ENCODE results near the gene SLAMF6. TPM values are rescaled to one million over a fixed set of nuclear protein-coding genes. Genes with fewer than 3 reads are reported as not detected.
A peak's percentile ranks its signal among the peaks of the same experiment; 100 is the strongest.
"Not testable (repeated sequence)": the region's sequence is repeated elsewhere in the genome, so short reads cannot be mapped to it uniquely, and the experiment has no call there.

SLAMF6 gene
- total and polyA plus RNA-seq, 7 experiments from 2014 or later, result 17.8 to 62.6 (median 42.3) TPM

- H3K4me3 Mint-ChIP-seq, result peak overlapping the region in 5 of 10 donors; percentile 6 to 40 (median 27)
- peaks cover 0 to 53% (median 31%) of the 10 kb centered on the region in 11 donors for H3K9me3 Mint-ChIP-seq
- H3K4me1 ChIP-seq (ENCODE audit: control insufficient read depth in 2 of 2, insufficient read depth in 2 of 2, low read length in 2 of 2); H3K4me3 ChIP-seq (ENCODE audit: low read length); H3K27me3 ChIP-seq (ENCODE audit: control insufficient read depth in 2 of 2, insufficient read depth in 2 of 2, low read length in 2 of 2); H3K36me3 ChIP-seq (ENCODE audit: control insufficient read depth in 2 of 3, insufficient read depth in 3 of 3, low read length in 3 of 3); ATAC-seq; H3K9me3 ChIP-seq (ENCODE audit: control insufficient read depth in 2 of 3, low read length in 3 of 3); H3K27ac ChIP-seq (ENCODE audit: low read depth, low read length); H3K27me3 Mint-ChIP-seq; DNase-seq; intact Hi-C loops (cut with micrococcal nuclease): not testable (repeated sequence)
- peaks cover 9 to 43% (median 31%) of the 10 kb centered on the region in 7 donors for H3K4me1 Mint-ChIP-seq
- H3K36me3 Mint-ChIP-seq, result peaks cover 13 to 57% (median 24%) of the 10 kb centered on the region in 5 donors
- H3K27ac Mint-ChIP-seq, result peak overlapping the region in 8 of 9 donors; percentile 12 to 78 (median 56)
- ChIA-PET CTCF (interaction anchor here (0.7 to 1.8 kb wide), 2 partner anchors 49 to 79 kb away, joined by 4 to 5 read pairs; no protein-coding TSS in a partner anchor), POLR2A (interaction anchor here (0.6 to 1.3 kb wide), 5 partner anchors 8 to 90 kb away, joined by 3 to 5 read pairs (median 3); no protein-coding TSS in a partner anchor)
Observed at GRCh38 chr1:160529401-160529952, 6.4 kb upstream of the SLAMF6 start.

- Histone ChIP-seq H3K27ac (ENCODE audit: low read depth, low read length) (peak overlapping the region; percentile 84), H3K4me1 (ENCODE audit: control insufficient read depth in 2 of 2, insufficient read depth in 2 of 2, low read length in 2 of 2) (peaks cover 6 to 32% of the 10 kb centered on the region in 2 donors)
- not testable (repeated sequence) for H3K36me3 ChIP-seq (ENCODE audit: control insufficient read depth in 2 of 3, insufficient read depth in 3 of 3, low read length in 3 of 3); DNase-seq; H3K27me3 ChIP-seq (ENCODE audit: control insufficient read depth in 2 of 2, insufficient read depth in 2 of 2, low read length in 2 of 2); H3K9me3 ChIP-seq (ENCODE audit: control insufficient read depth in 2 of 3, low read length in 3 of 3); H3K27me3 Mint-ChIP-seq; ATAC-seq; H3K4me3 ChIP-seq (ENCODE audit: low read length)
- ChIA-PET POLR2A (interaction anchor here (0.6 to 2.2 kb wide), 6 partner anchors 10 to 84 kb away, joined by 3 to 15 read pairs (median 5); partner anchors contain the start of gene CD84), CTCF (interaction anchor here (0.6 to 2.8 kb wide), 5 partner anchors 20 to 171 kb away, joined by 3 to 8 read pairs (median 4); no protein-coding TSS in a partner anchor)
- intact Hi-C loops (cut with micrococcal nuclease), result loop anchor here (2.0 to 5.0 kb wide), 2 partner anchors 29 to 51 kb away; no protein-coding TSS in a partner anchor
- Mint-ChIP-seq H3K27ac (peak overlapping the region; percentile 30 to 92 (median 82)), H3K4me3 (peak overlapping the region in 9 of 10 donors; percentile 23 to 75 (median 36)), H3K4me1 (peaks cover 28 to 76% (median 66%) of the 10 kb centered on the region in 7 donors), H3K36me3 (peaks cover 13 to 52% (median 22%) of the 10 kb centered on the region in 5 donors), H3K9me3 (peaks cover 0 to 39% (median 26%) of the 10 kb centered on the region in 11 donors)
Observed at GRCh38 chr1:160523789-160524188, 734 bp upstream of the SLAMF6 start.

- intact Hi-C loops (cut with micrococcal nuclease), result loop anchor here (1.0 to 5.0 kb wide), 3 partner anchors 18 to 50 kb away; no protein-coding TSS in a partner anchor
- H3K27me3 Mint-ChIP-seq, result no peaks in the 10 kb centered on the region
- peaks cover 33 to 88% (median 79%) of the 10 kb centered on the region in 7 donors for H3K4me1 Mint-ChIP-seq
- POLR2A ChIA-PET, result interaction anchor here (0.5 to 2.2 kb wide), 11 partner anchors 8 to 193 kb away, joined by 3 to 15 read pairs (median 3); partner anchors contain the start of gene SLAMF1
- H3K36me3 ChIP-seq (ENCODE audit: control insufficient read depth in 2 of 3, insufficient read depth in 3 of 3, low read length in 3 of 3), result no peaks in the 10 kb centered on the region
- peak overlapping the region; percentile 87 to 98 (median 94) for H3K4me3 Mint-ChIP-seq
- H3K27me3 ChIP-seq (ENCODE audit: control insufficient read depth in 2 of 2, insufficient read depth in 2 of 2, low read length in 2 of 2), result no peaks in the 10 kb centered on the region
- peaks cover 0 to 26% (median 14%) of the 10 kb centered on the region in 11 donors for H3K9me3 Mint-ChIP-seq
- H3K4me3 ChIP-seq (ENCODE audit: low read length), result peak overlapping the region; percentile 51
- no peaks in the 10 kb centered on the region for H3K9me3 ChIP-seq (ENCODE audit: control insufficient read depth in 2 of 3, low read length in 3 of 3)
- CTCF ChIA-PET, result interaction anchor here (0.7 to 2.8 kb wide), 6 partner anchors 18 to 153 kb away, joined by 3 to 12 read pairs (median 4); no protein-coding TSS in a partner anchor
- H3K4me1 ChIP-seq (ENCODE audit: control insufficient read depth in 2 of 2, insufficient read depth in 2 of 2, low read length in 2 of 2), result peaks cover 17 to 38% of the 10 kb centered on the region in 2 donors
- peak overlapping the region; percentile 84 for H3K27ac ChIP-seq (ENCODE audit: low read depth, low read length)
- H3K27ac Mint-ChIP-seq, result peak overlapping the region; percentile 88 to 99 (median 93)
- H3K36me3 Mint-ChIP-seq, result peaks cover 14 to 52% (median 20%) of the 10 kb centered on the region in 5 donors
- DNase-seq, result no peak
- ATAC-seq, result no peak
Observed at GRCh38 chr1:160522136-160522535, 919 bp downstream of the SLAMF6 start.

- H3K27me3 Mint-ChIP-seq, result no peaks in the 10 kb centered on the region
- H3K9me3 ChIP-seq (ENCODE audit: control insufficient read depth in 2 of 3, low read length in 3 of 3), result no peaks in the 10 kb centered on the region
- peaks cover 39 to 89% (median 85%) of the 10 kb centered on the region in 7 donors for H3K4me1 Mint-ChIP-seq
- peak overlapping the region; percentile 84 for H3K27ac ChIP-seq (ENCODE audit: low read depth, low read length)
- no peaks in the 10 kb centered on the region for H3K27me3 ChIP-seq (ENCODE audit: control insufficient read depth in 2 of 2, insufficient read depth in 2 of 2, low read length in 2 of 2)
- CTCF ChIA-PET, result interaction anchor here (0.7 to 2.8 kb wide), 4 partner anchors 19 to 98 kb away, joined by 3 to 12 read pairs (median 6); no protein-coding TSS in a partner anchor
- DNase-seq, result no peak
- peaks cover 22 to 44% of the 10 kb centered on the region in 2 donors for H3K4me1 ChIP-seq (ENCODE audit: control insufficient read depth in 2 of 2, insufficient read depth in 2 of 2, low read length in 2 of 2)
- intact Hi-C loops (cut with micrococcal nuclease), result loop anchor here (2.0 to 5.0 kb wide), 4 partner anchors 49 to 93 kb away; partner anchors contain the start of gene CD84 (in 1 of the 2)
- no peak for ATAC-seq
- H3K4me3 Mint-ChIP-seq, result peak overlapping the region; percentile 87 to 98 (median 94)
- POLR2A ChIA-PET, result interaction anchor here (1.4 to 1.7 kb wide), 2 partner anchors 47 to 93 kb away, joined by 6 to 7 read pairs; no protein-coding TSS in a partner anchor
- peak overlapping the region; percentile 88 to 99 (median 92) for H3K27ac Mint-ChIP-seq
- peaks cover 12 to 52% (median 15%) of the 10 kb centered on the region in 5 donors for H3K36me3 Mint-ChIP-seq
- H3K36me3 ChIP-seq (ENCODE audit: control insufficient read depth in 2 of 3, insufficient read depth in 3 of 3, low read length in 3 of 3), result no peaks in the 10 kb centered on the region
- peak overlapping the region; percentile 51 for H3K4me3 ChIP-seq (ENCODE audit: low read length)
- peaks cover 0 to 25% (median 8%) of the 10 kb centered on the region in 11 donors for H3K9me3 Mint-ChIP-seq
Observed at GRCh38 chr1:160521554-160521953, 1.5 kb downstream of the SLAMF6 start.

GRCh38 chr1:160520999-160521398 is 2.1 kb downstream of the SLAMF6 start:
- H3K9me3 Mint-ChIP-seq, result peaks cover 0 to 28% (median 7%) of the 10 kb centered on the region in 11 donors
- peak overlapping the region; percentile 87 to 98 (median 94) for H3K4me3 Mint-ChIP-seq
- Histone ChIP-seq H3K36me3 (ENCODE audit: control insufficient read depth in 2 of 3, insufficient read depth in 3 of 3, low read length in 3 of 3) (no peaks in the 10 kb centered on the region), H3K4me1 (ENCODE audit: control insufficient read depth in 2 of 2, insufficient read depth in 2 of 2, low read length in 2 of 2) (peaks cover 25 to 46% of the 10 kb centered on the region in 2 donors), H3K27me3 (ENCODE audit: control insufficient read depth in 2 of 2, insufficient read depth in 2 of 2, low read length in 2 of 2) (no peaks in the 10 kb centered on the region), H3K9me3 (ENCODE audit: control insufficient read depth in 2 of 3, low read length in 3 of 3) (no peaks in the 10 kb centered on the region), H3K27ac (ENCODE audit: low read depth, low read length) (peak overlapping the region; percentile 84), H3K4me3 (ENCODE audit: low read length) (peak overlapping the region; percentile 51)
- H3K27me3 Mint-ChIP-seq, result no peaks in the 10 kb centered on the region
- H3K27ac Mint-ChIP-seq, result peak overlapping the region; percentile 88 to 99 (median 92)
- POLR2A ChIA-PET, result no interaction called here
- CTCF ChIA-PET, result interaction anchor here (2.6 kb wide), 1 partner anchor 19 kb away, joined by 12 read pairs; no protein-coding TSS in a partner anchor
- DNase-seq (no peak), ATAC-seq (no peak)
- peaks cover 44 to 95% (median 90%) of the 10 kb centered on the region in 7 donors for H3K4me1 Mint-ChIP-seq
- H3K36me3 Mint-ChIP-seq, result peaks cover 10 to 52% (median 12%) of the 10 kb centered on the region in 5 donors
- intact Hi-C loops (cut with micrococcal nuclease), result loop anchor here (1.0 to 5.0 kb wide), 6 partner anchors 19 to 93 kb away; partner anchors contain the start of gene CD84 (in 1 of the 2)

GRCh38 chr1:160520582-160520981 is 2.5 kb downstream of the SLAMF6 start:
- no peak for ATAC-seq
- no peak for DNase-seq

More at GRCh38 chr1:160520582-160520981, 2.5 kb downstream of the SLAMF6 start:
- H3K27ac ChIP-seq (ENCODE audit: low read depth, low read length), result peak overlapping the region; percentile 84
- Mint-ChIP-seq H3K27me3 (no peaks in the 10 kb centered on the region), H3K9me3 (peaks cover 0 to 27% (median 5%) of the 10 kb centered on the region in 11 donors), H3K4me1 (peaks cover 48 to 98% (median 93%) of the 10 kb centered on the region in 7 donors), H3K36me3 (peaks cover 10 to 54% (median 12%) of the 10 kb centered on the region in 5 donors), H3K4me3 (peak overlapping the region; percentile 87 to 98 (median 94)), H3K27ac (peak overlapping the region; percentile 88 to 99 (median 92))
- peaks cover 30 to 50% of the 10 kb centered on the region in 2 donors for H3K4me1 ChIP-seq (ENCODE audit: control insufficient read depth in 2 of 2, insufficient read depth in 2 of 2, low read length in 2 of 2)
- H3K4me3 ChIP-seq (ENCODE audit: low read length), result peak overlapping the region; percentile 51
- intact Hi-C loops (cut with micrococcal nuclease), result loop anchor here (1.0 to 5.0 kb wide), 6 partner anchors 20 to 92 kb away; partner anchors contain the start of gene CD84 (in 1 of the 2)
- H3K36me3 ChIP-seq (ENCODE audit: control insufficient read depth in 2 of 3, insufficient read depth in 3 of 3, low read length in 3 of 3), result no peaks in the 10 kb centered on the region
- CTCF ChIA-PET, result no interaction called here
- POLR2A ChIA-PET, result interaction anchor here (1.1 kb wide), 2 partner anchors 9 to 91 kb away, joined by 3 to 4 read pairs; no protein-coding TSS in a partner anchor
- no peaks in the 10 kb centered on the region for H3K9me3 ChIP-seq (ENCODE audit: control insufficient read depth in 2 of 3, low read length in 3 of 3)
- H3K27me3 ChIP-seq (ENCODE audit: control insufficient read depth in 2 of 2, insufficient read depth in 2 of 2, low read length in 2 of 2), result no peaks in the 10 kb centered on the region
